COR-L47 (cell line): ENCODE data around the gene CDH11.

ENCODE experiments used
- DNase-seq: peaks from one replicate; lab custom pipeline; 2025; lab: John Stamatoyannopoulos, UW

Gene CDH11

DNA sequence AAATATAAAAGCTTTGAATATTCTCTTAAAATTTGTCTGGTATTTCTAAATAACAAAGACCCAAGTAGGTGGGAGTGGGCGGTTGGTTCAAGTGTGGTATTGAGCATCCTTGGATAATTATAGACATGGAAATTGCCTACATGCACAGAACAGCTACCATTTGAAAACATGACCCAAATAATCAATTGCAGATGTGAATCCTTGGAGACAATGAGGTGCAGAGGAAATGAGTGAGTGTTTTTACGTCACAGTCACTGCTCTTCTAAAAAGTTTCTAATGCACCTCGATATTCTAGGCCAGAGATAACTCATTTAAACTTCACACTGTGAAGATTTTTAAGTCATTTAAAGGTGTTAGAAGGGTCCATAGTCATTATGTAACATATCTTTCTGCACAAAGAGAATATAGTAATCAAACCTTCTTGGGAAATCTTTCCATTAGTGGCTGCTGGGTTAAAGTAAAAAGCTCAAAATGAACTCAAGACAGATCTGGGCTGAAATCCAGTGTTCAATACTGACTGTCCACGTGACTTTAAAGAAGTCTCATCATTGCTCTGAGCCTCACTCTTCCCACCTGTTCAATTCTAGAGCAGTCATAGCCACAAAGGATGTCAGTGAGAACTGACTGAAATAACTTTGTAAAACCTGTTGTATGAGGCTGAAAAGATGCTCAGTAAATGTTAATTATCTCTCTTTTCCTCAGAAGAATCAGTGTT is 144.5 kb downstream of the CDH11 start:
- DNase-seq = no peak

GRCh38 chr16:64975821-64976220 is 146.0 kb downstream of the CDH11 start:
- no peak for DNase-seq

DNA sequence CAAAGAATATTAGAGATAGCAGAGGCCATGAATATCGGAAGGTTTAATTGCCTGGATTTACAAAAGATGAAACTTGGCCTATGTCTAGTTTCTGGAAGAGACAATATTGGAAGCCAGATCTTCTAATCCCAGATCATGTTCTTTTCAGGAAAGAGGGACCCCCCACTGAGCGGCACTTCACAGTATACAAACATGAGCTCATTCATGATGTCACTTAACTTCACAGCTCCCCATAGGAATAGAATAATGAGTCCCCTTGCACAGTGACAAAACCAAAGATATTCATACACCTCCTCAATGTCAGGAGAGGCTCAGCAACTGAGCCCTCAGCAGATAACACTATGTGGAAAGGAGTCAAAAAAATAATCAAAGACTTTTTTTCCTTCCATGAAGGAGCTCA is 147.5 kb downstream of the CDH11 start:
- no peak for DNase-seq

- DNase-seq = no peak
Measured at GRCh38 chr16:64973171-64973570, 148.7 kb downstream of the CDH11 start.

DNA sequence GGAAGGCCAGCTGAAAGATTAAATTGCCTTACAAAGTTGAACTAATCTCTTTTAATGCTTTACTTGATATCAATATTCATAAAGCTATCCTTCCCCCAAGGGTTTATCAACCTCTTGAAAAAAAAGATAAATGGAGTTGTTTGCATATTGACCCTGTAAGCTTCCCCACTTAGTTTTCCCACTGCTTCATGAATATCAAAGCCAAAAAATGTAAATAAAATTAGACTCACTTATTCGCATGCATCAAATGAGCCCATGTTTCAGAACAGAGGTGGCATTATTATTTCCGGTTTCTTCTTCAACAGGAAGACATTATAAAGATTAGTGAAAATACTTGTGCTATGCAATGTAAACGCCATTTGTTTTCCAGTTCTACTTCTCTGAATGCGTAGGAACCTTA is 150.7 kb downstream of the CDH11 start:
- no peak for DNase-seq

DNA sequence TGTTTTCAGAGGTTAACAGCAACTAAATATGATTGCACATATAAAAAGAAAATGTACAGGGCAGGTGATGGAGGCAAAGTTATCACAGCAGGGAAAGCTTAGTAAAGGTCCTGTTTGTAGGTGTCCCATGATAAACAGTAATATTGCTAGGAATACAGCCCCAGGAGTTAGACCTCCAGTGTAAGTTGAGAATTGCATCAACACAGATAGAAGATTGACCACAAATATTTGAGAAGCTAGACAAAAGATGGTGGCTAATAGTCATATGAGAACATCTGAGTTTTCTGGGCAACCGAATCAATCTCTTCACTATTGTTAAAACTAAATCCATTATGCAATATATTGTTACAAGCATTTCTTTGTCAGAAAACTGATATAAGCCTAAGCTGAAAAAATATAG is 152.6 kb downstream of the CDH11 start:
- no peak for DNase-seq

GRCh38 chr16:64968539-64968938 is 153.3 kb downstream of the CDH11 start:
- DNase-seq = no peak

DNA sequence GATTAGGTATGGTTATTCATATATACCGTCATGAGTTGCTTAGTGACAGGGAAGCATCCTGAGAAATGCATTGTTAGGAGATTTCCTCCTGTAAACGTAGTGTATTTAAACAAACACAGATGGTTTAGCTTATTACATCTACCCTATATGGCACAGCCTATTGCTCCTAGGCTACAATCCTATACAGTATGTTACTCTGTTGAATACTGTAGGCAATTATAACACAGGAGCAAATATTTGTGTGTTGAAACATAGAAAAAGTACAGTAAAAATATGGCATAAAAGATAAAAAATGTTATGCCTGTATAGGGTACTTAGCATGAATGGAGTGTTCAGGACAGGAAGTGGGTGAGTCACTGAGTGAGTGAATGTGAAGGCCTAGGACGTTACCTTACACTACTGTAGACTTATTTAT is 157.7 kb downstream of the CDH11 start:
- no peak for DNase-seq

DNA sequence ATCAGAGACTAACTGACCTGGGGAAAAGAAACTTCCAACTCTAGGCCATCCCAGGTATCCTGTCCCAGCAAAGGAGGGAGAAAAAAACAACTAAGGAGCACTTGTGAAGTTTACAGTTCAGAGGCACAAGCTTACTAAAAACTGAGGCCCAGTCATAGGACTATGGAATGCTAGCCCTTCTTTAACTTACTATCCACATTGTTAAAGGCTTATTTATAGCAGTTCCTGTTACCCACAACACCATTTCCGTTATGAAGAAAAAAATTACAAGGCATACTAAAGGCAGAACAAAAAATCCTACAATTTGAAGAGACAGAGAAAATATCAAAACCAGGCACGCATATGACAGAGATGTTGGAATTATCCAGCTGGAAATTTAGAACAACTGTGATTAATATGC is 159.1 kb downstream of the CDH11 start:
- no peak for DNase-seq

- no peak for DNase-seq
Measured at GRCh38 chr16:64957246-64957645, 164.6 kb downstream of the CDH11 start.

DNA sequence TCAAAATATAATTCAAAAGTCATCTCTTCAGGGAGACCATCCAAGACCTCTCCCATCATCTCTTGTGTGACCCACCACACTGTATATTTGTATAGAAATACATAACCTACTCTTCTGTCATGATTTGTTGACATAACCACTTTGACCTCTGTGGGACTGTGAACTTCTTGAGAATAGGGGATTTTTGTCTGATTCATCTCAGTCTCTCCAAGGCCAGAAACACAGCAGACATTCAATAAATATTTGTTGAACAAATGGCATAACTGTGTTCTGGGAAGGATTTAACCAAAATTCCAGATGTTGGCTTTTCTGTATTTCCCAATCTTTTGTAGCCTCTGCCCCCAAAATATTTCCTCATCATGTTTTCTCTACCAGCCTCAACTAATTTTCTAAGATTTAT is 169.7 kb downstream of the CDH11 start:
- DNase-seq = no peak

GRCh38 chr16:64951193-64951592 is 170.7 kb downstream of the CDH11 start:
- DNase-seq = no peak

DNA sequence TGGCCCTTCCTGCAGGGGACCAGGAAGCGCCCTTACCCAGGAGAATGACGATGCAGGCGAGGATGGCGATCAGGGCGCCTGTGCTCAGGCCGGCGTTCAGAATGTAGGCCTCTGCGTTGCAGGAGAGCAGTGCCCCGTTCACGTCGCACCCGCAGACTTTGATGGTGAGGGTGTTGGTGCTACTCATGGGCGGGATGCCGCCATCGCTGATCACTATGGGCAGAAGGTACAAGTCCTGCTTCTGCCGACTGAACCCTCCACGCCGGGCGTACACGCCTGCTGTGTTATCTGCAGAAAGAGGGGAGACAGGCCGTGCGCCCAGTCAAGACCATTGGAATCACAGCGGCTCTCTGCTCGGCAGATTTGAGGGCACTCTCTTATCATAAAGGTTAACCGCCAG is 171.1 kb downstream of the CDH11 start:
- DNase-seq = no peak

- DNase-seq = no peak
Measured at GRCh38 chr16:64950262-64950661, 171.6 kb downstream of the CDH11 start.

GRCh38 chr16:64948056-64948455 is 173.8 kb downstream of the CDH11 start:
- DNase-seq = no peak

GRCh38 chr16:64947651-64948050 is 174.2 kb downstream of the CDH11 start:
- no peak for DNase-seq

GRCh38 chr16:64933885-64934284 is 188.0 kb downstream of the CDH11 start:
- no peak for DNase-seq

DNA sequence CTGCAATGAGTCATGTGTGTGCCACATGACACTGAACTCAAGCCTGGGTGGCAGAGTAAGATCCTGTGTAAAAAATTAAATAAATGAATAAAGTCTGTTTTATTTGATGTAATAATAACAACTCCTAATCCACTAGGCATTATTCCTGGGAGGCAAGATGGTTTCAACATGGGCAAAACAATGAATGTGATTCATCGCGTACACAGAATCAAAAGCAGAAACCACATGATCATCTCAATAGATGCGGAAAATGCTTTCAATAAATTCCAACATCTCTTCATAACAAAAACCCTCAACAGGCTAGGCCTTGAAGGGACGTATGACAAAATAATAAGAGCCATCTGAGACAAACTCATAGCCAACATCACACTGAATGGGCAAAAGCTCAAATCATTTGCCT is 195.4 kb downstream of the CDH11 start:
- DNase-seq = no peak

- no peak for DNase-seq
Measured at GRCh38 chr16:64925166-64925565, 196.7 kb downstream of the CDH11 start.

GRCh38 chr16:64924086-64924485 is 197.8 kb downstream of the CDH11 start:
- no peak for DNase-seq

DNA sequence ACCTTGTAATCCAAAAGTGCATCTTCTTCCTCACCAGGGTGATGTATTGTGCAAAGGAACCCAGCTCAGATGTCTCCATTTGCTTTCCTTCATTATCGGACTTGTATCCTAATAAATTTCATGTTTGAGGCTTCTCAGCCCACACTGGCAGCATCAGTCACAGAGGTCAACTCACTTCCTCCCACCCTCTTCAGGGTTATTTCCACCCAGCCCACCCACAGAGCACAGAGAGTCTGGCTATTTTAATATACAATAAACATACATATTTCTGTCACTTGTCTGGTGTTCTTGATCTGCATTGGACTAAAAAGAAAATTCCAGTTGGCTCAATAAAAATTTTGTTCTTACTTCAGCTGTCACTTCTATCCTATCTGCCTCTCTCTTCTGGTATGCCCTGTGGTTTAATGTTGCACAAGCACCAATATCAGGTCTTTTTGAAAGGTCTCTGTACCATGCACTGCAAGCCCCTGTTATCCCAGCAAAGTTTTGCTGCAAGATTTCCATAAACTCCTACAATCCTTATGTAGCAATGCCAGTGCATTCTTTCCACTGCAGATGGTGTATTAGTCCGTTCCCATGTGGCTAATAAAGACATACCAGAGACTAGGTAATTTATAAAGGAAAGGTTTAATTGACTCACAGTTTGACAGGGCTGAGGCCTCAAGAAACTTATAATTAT is 201.8 kb downstream of the CDH11 start:
- no peak for DNase-seq

- DNase-seq = no peak
Measured at GRCh38 chr16:64919141-64919540, 202.7 kb downstream of the CDH11 start.

- DNase-seq = no peak
Measured at GRCh38 chr16:64916051-64916450, 205.8 kb downstream of the CDH11 start.

DNA sequence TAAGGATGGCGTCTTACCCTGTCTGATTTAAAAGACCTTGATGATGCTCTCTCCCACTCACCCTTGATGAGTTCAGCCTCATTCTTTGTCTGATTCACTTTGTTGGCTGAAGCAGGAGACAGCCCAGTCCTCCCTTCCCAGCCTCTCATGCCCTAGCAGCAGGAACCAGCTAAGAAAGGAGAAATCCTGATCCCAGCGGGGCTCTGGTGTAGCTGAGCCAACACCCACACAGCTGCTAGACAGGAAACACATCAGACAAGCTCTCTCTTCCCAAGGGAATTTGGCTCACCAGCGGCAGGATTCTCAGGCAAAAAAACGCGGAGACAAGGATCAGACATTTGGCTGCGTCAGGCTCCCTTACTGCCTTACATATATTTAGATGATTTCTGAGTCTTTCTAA is 211.5 kb downstream of the CDH11 start:
- no peak for DNase-seq
